ENCODE data around the gene NHSL2. TPM values are rescaled to one million over a fixed set of nuclear protein-coding genes. Genes with fewer than 3 reads are reported as not detected.

Gene NHSL2
- total and polyA plus RNA-seq, 7 donors, result 0.30 to 4.4 (median 1.9) TPM

- intact Hi-C loops (cut with DNase I), result loop anchor here in 1 of 2 donors (5.0 kb wide), 1 partner anchor 112 kb away; no protein-coding TSS in a partner anchor
- H3K4me1 ChIP-seq, result no peaks in the 10 kb centered on the region
- H3K27me3 ChIP-seq (ENCODE audit: insufficient read depth in 3 of 3, low read length in 2 of 3), result peaks cover 0 to 59% (median 0%) of the 10 kb centered on the region in 3 donors
- 66 to 79% (median 71%) methylated on average over 5 to 6 of the region's 6 CpGs for WGBS, 3 donors
- H3K27ac ChIP-seq, result no peak overlapping the region
- H3K4me3 ChIP-seq, result no peak overlapping the region
- ATAC-seq (no peak), DNase-seq (no peak)
- H3K9me3 ChIP-seq, result no peaks in the 10 kb centered on the region
- H3K36me3 ChIP-seq (ENCODE audit: insufficient read depth in 1 of 2, low read depth in 1 of 2), result no peaks in the 10 kb centered on the region
- peak; percentile 15 for TF ChIP-seq CTCF (IDR thresholded peaks at IDR 0.05)
Observed at GRCh38 chrX:72128881-72129280, 218.2 kb downstream of the NHSL2 start.

- peaks cover 0 to 65% (median 0%) of the 10 kb centered on the region in 3 donors for H3K27me3 ChIP-seq (ENCODE audit: insufficient read depth in 3 of 3, low read length in 2 of 3)
- H3K4me1 ChIP-seq, result no peaks in the 10 kb centered on the region
- H3K36me3 ChIP-seq (ENCODE audit: insufficient read depth in 1 of 2, low read depth in 1 of 2), result no peaks in the 10 kb centered on the region
- 92 to 94% (median 93%) methylated on average over 16 of the region's 16 CpGs for WGBS, 3 donors
- TF ChIP-seq CTCF (IDR thresholded peaks at IDR 0.05), result no peak
- intact Hi-C loops (cut with DNase I), result loop anchor here in 1 of 2 donors (5.0 kb wide), 1 partner anchor 112 kb away; no protein-coding TSS in a partner anchor
- H3K9me3 ChIP-seq, result no peaks in the 10 kb centered on the region
- H3K27ac ChIP-seq, result no peak overlapping the region
- DNase-seq, result no peak
- ATAC-seq, result no peak
- H3K4me3 ChIP-seq, result no peak overlapping the region
Observed at GRCh38 chrX:72129661-72130060, 219.0 kb downstream of the NHSL2 start.

- intact Hi-C loops (cut with DNase I), result no loop called here
- DNase-seq (no peak), ATAC-seq (no peak)
- Histone ChIP-seq H3K27me3 (ENCODE audit: insufficient read depth in 3 of 3, low read length in 2 of 3) (peaks cover 0 to 62% (median 0%) of the 10 kb centered on the region in 3 donors), H3K36me3 (ENCODE audit: insufficient read depth in 1 of 2, low read depth in 1 of 2) (no peaks in the 10 kb centered on the region), H3K9me3 (no peaks in the 10 kb centered on the region), H3K4me1 (no peaks in the 10 kb centered on the region), H3K4me3 (no peak overlapping the region), H3K27ac (no peak overlapping the region)
- 87 to 94% (median 93%) methylated on average over 12 of the region's 12 CpGs for WGBS, 3 donors
- no peak for TF ChIP-seq CTCF (IDR thresholded peaks at IDR 0.05)
Observed at GRCh38 chrX:72130156-72130761, 219.6 kb downstream of the NHSL2 start.

GRCh38 chrX:72130762-72131250 is 220.2 kb downstream of the NHSL2 start:
- H3K27me3 ChIP-seq (ENCODE audit: insufficient read depth in 3 of 3, low read length in 2 of 3), result peaks cover 0 to 60% (median 0%) of the 10 kb centered on the region in 3 donors
- peak overlapping the region; percentile 60 for H3K4me3 ChIP-seq
- DNase-seq (peak in 1 of 2 donors; percentile 20), ATAC-seq (no peak)
- WGBS, 3 donors, result 25 to 52% (median 39%) methylated on average over 11 to 30 of the region's 30 CpGs
- H3K27ac ChIP-seq, result no peak overlapping the region
- no peaks in the 10 kb centered on the region for H3K4me1 ChIP-seq
- H3K9me3 ChIP-seq, result no peaks in the 10 kb centered on the region
- no peaks in the 10 kb centered on the region for H3K36me3 ChIP-seq (ENCODE audit: insufficient read depth in 1 of 2, low read depth in 1 of 2)
- intact Hi-C loops (cut with DNase I), result no loop called here
- no peak for TF ChIP-seq CTCF (IDR thresholded peaks at IDR 0.05)
